H9 (cell line): ENCODE data around the gene MAP6. TPM values are rescaled to one million over a fixed set of nuclear protein-coding genes. Genes with fewer than 3 reads are reported as not detected.

Experiments used
- DNase-seq: peaks from one replicate; pipeline ENCODE4 v3.0.0-alpha.2; 2017
- H2AFZ ChIP-seq: one replicate; pipeline ENCODE4 v1.6.1; 2013; ENCODE audit warnings: mild to moderate bottlenecking, low read length, control low read depth, moderate library complexity
- H2AK5ac ChIP-seq: 2 replicates; pipeline ENCODE4 v1.6.1; 2013; ENCODE audit warnings: low read length, control low read depth, mixed read lengths; ENCODE audit not compliant: insufficient read length
- H2BK120ac ChIP-seq: one replicate; pipeline ENCODE4 v1.6.1; 2013; ENCODE audit warnings: low read depth, mild to moderate bottlenecking, low read length, control low read depth, inconsistent platforms; ENCODE audit not compliant: poor library complexity, severe bottlenecking
- H2BK12ac ChIP-seq: 2 replicates; pipeline ENCODE4 v1.6.1; 2013; ENCODE audit warnings: low read length, control low read depth, mixed read lengths, low read depth; ENCODE audit not compliant: insufficient read length
- H2BK15ac ChIP-seq: 2 replicates; pipeline ENCODE4 v1.6.1; 2013; ENCODE audit warnings: low read depth, low read length, control low read depth
- H2BK20ac ChIP-seq: one replicate; pipeline ENCODE4 v1.6.1; 2013; ENCODE audit warnings: low read depth, mild to moderate bottlenecking, low read length, control low read depth, inconsistent platforms; ENCODE audit not compliant: poor library complexity, severe bottlenecking
- H2BK5ac ChIP-seq: 2 replicates; pipeline ENCODE4 v1.6.1; 2013; ENCODE audit warnings: low read length, control low read depth, mixed read lengths; ENCODE audit not compliant: insufficient read length
- H3K14ac ChIP-seq: 2 replicates; pipeline ENCODE4 v1.6.1; 2013; ENCODE audit warnings: low read length, control low read depth; ENCODE audit not compliant: insufficient read depth
- H3K18ac ChIP-seq: 2 replicates; pipeline ENCODE4 v1.6.1; 2013; ENCODE audit warnings: low read depth, mild to moderate bottlenecking, mixed read lengths, low read length, control low read depth; ENCODE audit not compliant: insufficient read length
- H3K23ac ChIP-seq: 2 replicates; pipeline ENCODE4 v1.6.1; 2013; ENCODE audit warnings: low read length, control low read depth, mixed read lengths, low read depth; ENCODE audit not compliant: insufficient read length
- H3K23me2 ChIP-seq: 2 replicates; pipeline ENCODE4 v1.6.1; 2013; ENCODE audit warnings: low read depth, mild to moderate bottlenecking, mixed read lengths, low read length, control low read depth; ENCODE audit not compliant: insufficient read length, poor library complexity, severe bottlenecking
- H3K27ac ChIP-seq: 2 replicates; pipeline ENCODE4 v1.5.1; 2013; ENCODE audit warnings: low read length, control low read depth, mixed read lengths, low read depth; ENCODE audit not compliant: insufficient read length
- H3K27me3 ChIP-seq: 2 replicates; pipeline ENCODE4 v1.6.1; 2013; ENCODE audit warnings: low read length, control low read depth, inconsistent platforms; ENCODE audit not compliant: insufficient read depth
- H3K4ac ChIP-seq: 2 replicates; pipeline ENCODE4 v1.6.1; 2013; ENCODE audit warnings: low read depth, mild to moderate bottlenecking, control low read depth, inconsistent platforms, low read length, moderate library complexity
- H3K4me1 ChIP-seq: 2 replicates; pipeline ENCODE4 v1.6.1; 2013; ENCODE audit warnings: low read length, control low read depth, inconsistent platforms; ENCODE audit not compliant: insufficient read depth
- H3K4me2 ChIP-seq: 2 replicates; pipeline ENCODE4 v1.6.1; 2013; ENCODE audit warnings: low read length, control low read depth, mixed read lengths; ENCODE audit not compliant: insufficient read length, insufficient read depth
- H3K56ac ChIP-seq: 2 replicates; pipeline ENCODE4 v1.6.1; 2013; ENCODE audit warnings: low read depth, mild to moderate bottlenecking, mixed read lengths, low read length, control low read depth; ENCODE audit not compliant: insufficient read length
- H3K79me1 ChIP-seq: 2 replicates; pipeline ENCODE4 v1.6.1; 2013; ENCODE audit warnings: low read depth, mild to moderate bottlenecking, moderate library complexity, low read length, control low read depth, inconsistent platforms; ENCODE audit not compliant: insufficient read depth, poor library complexity, severe bottlenecking
- H3K79me2 ChIP-seq: 2 replicates; pipeline ENCODE4 v1.6.1; 2013; ENCODE audit warnings: low read length, control low read depth, inconsistent platforms; ENCODE audit not compliant: insufficient read depth
- H3K9ac ChIP-seq: 2 replicates; pipeline ENCODE4 v1.6.1; 2013; ENCODE audit warnings: low read length, control low read depth, mixed read lengths; ENCODE audit not compliant: insufficient read length; ENCODE audit errors: extremely low read depth
- H3K9me3 ChIP-seq: one replicate; pipeline ENCODE4 v1.6.1; 2013; ENCODE audit warnings: low read depth, low read length, inconsistent platforms; ENCODE audit not compliant: control insufficient read depth
- H3T11ph ChIP-seq: one replicate; pipeline ENCODE4 v1.6.1; 2013; ENCODE audit warnings: mild to moderate bottlenecking, low read length, control low read depth, inconsistent platforms
- H4K20me1 ChIP-seq: one replicate; pipeline ENCODE4 v1.6.1; 2013; ENCODE audit not compliant: control insufficient read depth, insufficient read length, insufficient read depth
- H4K5ac ChIP-seq: 2 replicates; pipeline ENCODE4 v1.6.1; 2013; ENCODE audit warnings: low read depth, mild to moderate bottlenecking, mixed read lengths, low read length, control low read depth; ENCODE audit not compliant: insufficient read length
- H4K8ac ChIP-seq: replicated peaks from 2 replicates; pipeline ENCODE4 v1.6.1; 2013; ENCODE audit warnings: low read length, control low read depth, mixed read lengths, low read depth; ENCODE audit not compliant: insufficient read length
- H4K91ac ChIP-seq: 2 replicates; pipeline ENCODE4 v1.6.1; 2013; ENCODE audit warnings: low read depth, mild to moderate bottlenecking, moderate library complexity, mixed read lengths, low read length, control low read depth; ENCODE audit not compliant: insufficient read length
- H3K27ac Mint-ChIP-seq, 3 experiments: 2 replicates in 2 of 3; 3 replicates in 1 of 3; pipeline ENCODE4 v1.8.0; 2020 to 2021; ENCODE audit warnings: mixed read lengths in 3 of 3, mild to moderate bottlenecking in 1 of 3, moderate library complexity in 1 of 3
- H3K27me3 Mint-ChIP-seq: 2 replicates; pipeline ENCODE4 v1.8.0; 2021; ENCODE audit warnings: low read depth, mild to moderate bottlenecking, moderate library complexity, mixed read lengths
- H3K36me3 Mint-ChIP-seq, 3 experiments: 2 replicates in 2 of 3; 3 replicates in 1 of 3; pipeline ENCODE4 v1.8.0; 2020 to 2021; ENCODE audit warnings: low read depth in 3 of 3, mixed read lengths in 3 of 3; ENCODE audit not compliant: insufficient read depth in 1 of 3
- H3K4me1 Mint-ChIP-seq, 2 experiments: 2 replicates each; pipeline ENCODE4 v1.8.0; 2020; ENCODE audit warnings: mixed read lengths in 2 of 2
- H3K4me3 Mint-ChIP-seq, 2 experiments: 2 replicates in 1 of 2; 3 replicates in 1 of 2; pipeline ENCODE4 v1.8.0; 2020 to 2021; ENCODE audit warnings: mild to moderate bottlenecking in 2 of 2, mixed read lengths in 2 of 2, moderate library complexity in 1 of 2
- H3K9me3 Mint-ChIP-seq, 2 experiments: 2 replicates in 1 of 2; 3 replicates in 1 of 2; pipeline ENCODE4 v1.8.0; 2020; ENCODE audit warnings: mild to moderate bottlenecking in 2 of 2, mixed read lengths in 2 of 2, moderate library complexity in 1 of 2
- WGBS: extraction: QIAGEN DNeasy Blood & Tissue Kit; methylation state at CpG from one replicate; pipeline ENCODE4 v1.1.7; 2013; ENCODE audit warnings: missing lambda C conversion rate, low lambda C conversion rate, mixed read lengths; ENCODE audit not compliant: insufficient read length; ENCODE audit errors: extremely low coverage; 5-methylcytosine and 5-hydroxymethylcytosine counted together
- total RNA-seq: library from RNA; stranded (reverse); gene quantifications from 2 replicates; pipeline ENCODE4 v1.2.1, GENCODE V29; 2021
- TF ChIP-seq, protein P1 (sequence below): fragments of 200-600 bp; sonication (generic); conservative IDR thresholded peaks from 3 replicates; pipeline ENCODE4 v1.8.0; 2021; ENCODE audit warnings: antibody characterized with exemption, mild to moderate bottlenecking

Gene MAP6
- total RNA-seq, 1 experiment from 2014 or later: 0.77 TPM

DNA sequence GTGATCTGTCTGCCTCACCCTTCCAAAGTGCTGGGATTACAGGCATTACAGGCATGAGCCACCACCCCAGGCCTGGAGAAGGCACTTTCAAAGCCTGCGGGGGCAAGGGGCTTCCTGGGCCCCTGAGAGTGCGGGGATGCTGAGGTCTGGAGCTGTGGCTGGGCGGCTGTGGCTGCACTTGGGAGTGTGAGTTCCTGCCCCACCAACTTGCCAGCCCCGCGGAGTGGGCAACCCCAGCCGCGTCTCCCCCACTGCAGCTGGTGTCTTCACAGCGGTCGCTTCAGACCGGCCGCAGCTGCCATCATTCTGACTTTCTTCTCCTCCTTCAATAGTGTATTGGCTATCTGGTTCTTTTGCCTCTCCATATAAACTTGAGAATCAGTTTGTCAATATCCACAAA, 10.7 kb upstream of the MAP6 start:
- Histone ChIP-seq H3K4ac (no peak overlapping the region), H2AK5ac (no peak overlapping the region), H3K23me2 (no peaks in the 10 kb centered on the region), H3K56ac (no peak overlapping the region), H3K27ac (no peak overlapping the region), H2BK5ac (no peak overlapping the region), H3K79me1 (no peaks in the 10 kb centered on the region), H2BK20ac (no peak overlapping the region), H3K18ac (no peak overlapping the region), H3T11ph (no peak overlapping the region), H3K79me2 (no peaks in the 10 kb centered on the region), H3K4me1 (no peaks in the 10 kb centered on the region), H3K23ac (no peak overlapping the region), H3K9me3 (no peaks in the 10 kb centered on the region), H2BK15ac (no peak overlapping the region), H4K91ac (no peak overlapping the region), H2BK120ac (no peak overlapping the region), H2AFZ (no peak overlapping the region), H2BK12ac (no peak overlapping the region), H3K14ac (no peak overlapping the region), H4K8ac (no peak overlapping the region), H3K27me3 (no peaks in the 10 kb centered on the region), H3K9ac (no peak overlapping the region), H3K4me2 (no peak overlapping the region), H4K5ac (no peak overlapping the region), H4K20me1 (no peaks in the 10 kb centered on the region)
- Mint-ChIP-seq H3K4me1 (no peaks in the 10 kb centered on the region), H3K4me3 (no peak overlapping the region), H3K9me3 (peaks cover 7 to 14% of the 10 kb centered on the region in 2 experiments; a peak in 4 of 5 replicates), H3K27me3 (peaks cover 61% of the 10 kb centered on the region), H3K27ac (no peak overlapping the region), H3K36me3 (no peaks in the 10 kb centered on the region)
- no CpG with 5 or more reads among the region's 11 CpGs for WGBS
- no peak for DNase-seq
- TF ChIP-seq, protein P1, sequence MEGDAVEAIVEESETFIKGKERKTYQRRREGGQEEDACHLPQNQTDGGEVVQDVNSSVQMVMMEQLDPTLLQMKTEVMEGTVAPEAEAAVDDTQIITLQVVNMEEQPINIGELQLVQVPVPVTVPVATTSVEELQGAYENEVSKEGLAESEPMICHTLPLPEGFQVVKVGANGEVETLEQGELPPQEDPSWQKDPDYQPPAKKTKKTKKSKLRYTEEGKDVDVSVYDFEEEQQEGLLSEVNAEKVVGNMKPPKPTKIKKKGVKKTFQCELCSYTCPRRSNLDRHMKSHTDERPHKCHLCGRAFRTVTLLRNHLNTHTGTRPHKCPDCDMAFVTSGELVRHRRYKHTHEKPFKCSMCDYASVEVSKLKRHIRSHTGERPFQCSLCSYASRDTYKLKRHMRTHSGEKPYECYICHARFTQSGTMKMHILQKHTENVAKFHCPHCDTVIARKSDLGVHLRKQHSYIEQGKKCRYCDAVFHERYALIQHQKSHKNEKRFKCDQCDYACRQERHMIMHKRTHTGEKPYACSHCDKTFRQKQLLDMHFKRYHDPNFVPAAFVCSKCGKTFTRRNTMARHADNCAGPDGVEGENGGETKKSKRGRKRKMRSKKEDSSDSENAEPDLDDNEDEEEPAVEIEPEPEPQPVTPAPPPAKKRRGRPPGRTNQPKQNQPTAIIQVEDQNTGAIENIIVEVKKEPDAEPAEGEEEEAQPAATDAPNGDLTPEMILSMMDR: no peak
